ENCODE results near the gene KDM2A. TPM values are rescaled to one million over a fixed set of nuclear protein-coding genes. Genes with fewer than 3 reads are reported as not detected.

Gene KDM2A
- total RNA-seq, 3 donors from 2014 or later, result 47.0 to 64.1 (median 61.9) TPM

DNA sequence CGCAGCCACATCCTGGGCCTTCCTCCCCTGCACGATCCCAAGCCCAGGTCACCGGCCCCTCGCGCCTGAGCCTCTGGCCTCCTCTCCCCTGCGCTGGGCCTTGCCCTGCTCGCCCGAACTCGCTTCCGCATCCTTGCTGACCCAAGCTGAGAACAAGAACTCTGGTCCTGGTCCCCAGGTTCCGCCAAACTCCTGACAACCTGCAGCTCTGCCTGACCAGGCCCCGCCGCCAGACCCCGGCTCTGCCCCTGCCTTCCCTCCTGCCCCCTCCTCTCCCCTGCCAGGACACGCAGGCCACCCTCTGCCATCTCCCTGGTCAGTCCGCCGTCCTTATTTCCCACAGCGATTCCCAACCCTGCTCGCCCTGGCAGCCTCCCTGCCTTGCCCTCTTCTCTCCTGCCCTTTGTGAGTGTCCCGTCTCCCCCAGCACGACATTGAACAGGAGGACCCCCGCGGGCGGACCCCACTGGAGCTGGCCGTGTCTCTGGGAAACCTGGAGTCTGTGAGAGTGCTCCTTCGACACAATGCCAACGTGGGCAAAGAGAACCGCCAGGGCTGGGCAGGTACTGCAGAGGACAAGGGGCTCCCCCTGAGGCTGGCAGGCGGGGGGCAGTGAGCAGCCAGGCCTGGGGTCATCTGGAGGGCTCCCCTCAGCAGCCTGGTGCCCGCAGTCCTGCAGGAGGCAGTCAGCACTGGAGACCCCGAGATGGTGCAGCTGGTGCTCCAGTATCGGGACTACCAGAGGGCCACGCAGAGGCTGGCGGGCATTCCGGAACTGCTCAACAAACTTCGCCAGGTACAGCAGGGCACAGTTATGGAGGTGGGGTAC is 170.8 kb downstream of the KDM2A start:
- TF ChIP-seq POLR2AphosphoS5 (IDR thresholded peaks at IDR 0.05) (no peak), POLR2A (IDR thresholded peaks at IDR 0.05) (no peak)
- TF ChIP-seq, protein P1, sequence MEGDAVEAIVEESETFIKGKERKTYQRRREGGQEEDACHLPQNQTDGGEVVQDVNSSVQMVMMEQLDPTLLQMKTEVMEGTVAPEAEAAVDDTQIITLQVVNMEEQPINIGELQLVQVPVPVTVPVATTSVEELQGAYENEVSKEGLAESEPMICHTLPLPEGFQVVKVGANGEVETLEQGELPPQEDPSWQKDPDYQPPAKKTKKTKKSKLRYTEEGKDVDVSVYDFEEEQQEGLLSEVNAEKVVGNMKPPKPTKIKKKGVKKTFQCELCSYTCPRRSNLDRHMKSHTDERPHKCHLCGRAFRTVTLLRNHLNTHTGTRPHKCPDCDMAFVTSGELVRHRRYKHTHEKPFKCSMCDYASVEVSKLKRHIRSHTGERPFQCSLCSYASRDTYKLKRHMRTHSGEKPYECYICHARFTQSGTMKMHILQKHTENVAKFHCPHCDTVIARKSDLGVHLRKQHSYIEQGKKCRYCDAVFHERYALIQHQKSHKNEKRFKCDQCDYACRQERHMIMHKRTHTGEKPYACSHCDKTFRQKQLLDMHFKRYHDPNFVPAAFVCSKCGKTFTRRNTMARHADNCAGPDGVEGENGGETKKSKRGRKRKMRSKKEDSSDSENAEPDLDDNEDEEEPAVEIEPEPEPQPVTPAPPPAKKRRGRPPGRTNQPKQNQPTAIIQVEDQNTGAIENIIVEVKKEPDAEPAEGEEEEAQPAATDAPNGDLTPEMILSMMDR (IDR thresholded peaks at IDR 0.05), result no peak
- no peak for DNase-seq (ENCODE audit: low spot score in 2 of 2)
- peaks cover 8 to 21% of the 10 kb centered on the region in 2 donors for H3K4me1 ChIP-seq
- peak overlapping the region; percentile 71 to 82 (median 74) for H3K4me3 ChIP-seq
- intact Hi-C loops (cut with DNase I; ENCODE audit: low total_unique reads), result no loop called here
- peak overlapping the region; percentile 62 to 99 for H3K27ac ChIP-seq
- H3K27me3 ChIP-seq, result no peaks in the 10 kb centered on the region
- H3K9me3 ChIP-seq, result no peaks in the 10 kb centered on the region
- no peaks in the 10 kb centered on the region for H3K36me3 ChIP-seq

DNA sequence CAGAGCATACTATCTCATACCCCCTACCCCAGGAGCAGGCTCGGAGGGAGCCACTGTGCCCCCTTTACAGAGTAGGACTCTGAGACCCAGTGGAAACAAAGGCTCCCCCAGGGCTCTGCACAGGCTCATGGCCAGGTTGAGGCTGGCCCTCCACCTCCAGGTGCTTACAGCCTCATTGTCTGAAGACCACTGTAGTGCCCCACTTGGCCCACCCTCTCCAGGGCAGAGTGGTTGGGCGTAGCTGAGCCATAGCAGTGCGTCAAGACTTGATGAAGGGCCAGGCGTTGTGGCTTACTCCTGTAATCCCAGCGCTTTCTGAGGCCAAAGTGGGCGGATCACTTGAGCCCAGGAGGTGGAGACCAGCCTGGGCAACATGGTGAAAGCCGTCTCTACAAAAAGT is 171.7 kb downstream of the KDM2A start:
- peaks cover 0 to 6% of the 10 kb centered on the region in 2 donors for H3K9me3 ChIP-seq
- no peaks in the 10 kb centered on the region for H3K27me3 ChIP-seq
- intact Hi-C loops (cut with DNase I; ENCODE audit: low total_unique reads), result no loop called here
- peaks cover 8 to 21% of the 10 kb centered on the region in 2 donors for H3K4me1 ChIP-seq
- no peaks in the 10 kb centered on the region for H3K36me3 ChIP-seq
- no peak for TF ChIP-seq POLR2AphosphoS5 (IDR thresholded peaks at IDR 0.05)
- TF ChIP-seq, protein P1 (IDR thresholded peaks at IDR 0.05), result no peak
- no peak for TF ChIP-seq POLR2A (IDR thresholded peaks at IDR 0.05)
- H3K27ac ChIP-seq, result peak overlapping the region; percentile 33 to 99
- peak overlapping the region in 2 of 3 donors; percentile 74 to 82 for H3K4me3 ChIP-seq
- no peak for DNase-seq (ENCODE audit: low spot score in 2 of 2)

DNA sequence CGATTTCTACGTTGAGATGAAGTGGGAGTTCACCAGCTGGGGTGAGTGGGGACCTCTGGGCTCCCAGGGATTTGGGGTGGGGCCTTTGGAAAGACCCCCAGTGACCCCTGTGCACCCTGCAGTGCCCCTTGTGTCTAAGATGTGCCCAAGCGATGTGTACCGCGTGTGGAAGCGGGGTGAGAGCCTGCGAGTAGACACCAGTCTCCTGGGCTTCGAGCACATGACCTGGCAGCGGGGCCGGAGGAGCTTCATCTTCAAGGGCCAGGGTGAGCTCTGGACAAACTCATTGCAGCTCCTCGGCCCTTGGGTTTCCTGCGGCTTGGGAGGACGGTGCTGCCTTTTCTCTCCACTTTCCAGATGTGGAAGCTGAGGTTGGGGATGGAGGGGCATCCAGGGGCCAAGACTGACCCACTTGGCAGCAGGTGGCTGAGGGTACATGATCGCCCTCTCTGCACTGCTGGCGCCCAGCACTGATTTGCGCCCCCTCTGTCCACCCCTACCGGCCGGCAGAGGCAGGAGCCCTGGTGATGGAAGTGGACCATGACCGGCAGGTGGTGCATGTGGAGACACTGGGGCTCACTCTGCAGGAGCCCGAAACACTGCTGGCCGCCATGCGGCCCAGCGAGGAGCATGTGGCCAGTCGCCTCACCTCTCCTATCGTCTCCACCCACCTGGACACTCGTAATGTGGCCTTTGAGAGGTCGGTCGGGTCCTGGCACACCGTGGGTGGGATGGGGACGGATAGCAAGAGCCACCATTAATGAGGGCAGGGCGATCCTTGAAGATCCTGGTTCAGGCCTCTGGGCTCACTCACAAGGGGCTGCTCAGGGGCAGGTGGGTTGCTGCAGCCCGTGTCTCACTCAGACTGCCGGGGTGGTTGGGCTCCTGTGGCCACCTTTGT is 172.7 kb downstream of the KDM2A start:
- Histone ChIP-seq H3K27me3 (no peaks in the 10 kb centered on the region), H3K36me3 (no peaks in the 10 kb centered on the region), H3K4me3 (no peak overlapping the region), H3K9me3 (peaks cover 0 to 11% of the 10 kb centered on the region in 2 donors), H3K27ac (no peak overlapping the region), H3K4me1 (peaks cover 8 to 21% of the 10 kb centered on the region in 2 donors)
- intact Hi-C loops (cut with DNase I; ENCODE audit: low total_unique reads), result no loop called here
- DNase-seq (ENCODE audit: low spot score in 2 of 2), result no peak
- TF ChIP-seq, protein P1 (IDR thresholded peaks at IDR 0.05), result no peak
- TF ChIP-seq POLR2A (IDR thresholded peaks at IDR 0.05) (no peak), POLR2AphosphoS5 (IDR thresholded peaks at IDR 0.05) (no peak)

DNA sequence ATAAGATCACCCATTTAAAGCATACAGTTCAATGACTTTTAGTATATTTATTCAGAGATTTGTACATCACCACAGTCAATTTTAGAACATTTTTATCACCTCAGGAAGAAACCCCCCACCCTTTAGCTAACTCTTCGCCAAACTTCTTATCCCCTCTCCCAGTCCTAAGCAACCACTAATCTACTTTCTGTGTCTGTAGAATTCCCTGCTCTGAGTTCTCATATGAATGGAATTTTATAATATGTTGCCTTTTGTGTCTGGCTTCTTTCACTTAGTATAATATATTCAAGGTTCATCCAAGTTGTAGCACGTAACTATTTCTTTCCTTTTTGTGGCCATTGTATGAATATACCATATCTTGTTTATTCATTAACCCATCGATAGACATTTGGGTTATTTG is 173.6 kb downstream of the KDM2A start:
- H3K36me3 ChIP-seq, result no peaks in the 10 kb centered on the region
- TF ChIP-seq POLR2A (IDR thresholded peaks at IDR 0.05), result no peak
- TF ChIP-seq, protein P1 (IDR thresholded peaks at IDR 0.05), result no peak
- no peak for TF ChIP-seq POLR2AphosphoS5 (IDR thresholded peaks at IDR 0.05)
- peaks cover 0 to 11% of the 10 kb centered on the region in 2 donors for H3K9me3 ChIP-seq
- no peak overlapping the region for H3K4me3 ChIP-seq
- H3K27me3 ChIP-seq, result no peaks in the 10 kb centered on the region
- intact Hi-C loops (cut with DNase I; ENCODE audit: low total_unique reads), result no loop called here
- H3K27ac ChIP-seq, result no peak overlapping the region
- H3K4me1 ChIP-seq, result peaks cover 5 to 15% of the 10 kb centered on the region in 2 donors
- no peak for DNase-seq (ENCODE audit: low spot score in 2 of 2)
